AG09319 (cell line): ENCODE measurements around the gene NCBP3.

Source experiments
- DNase-seq: peaks from one replicate; pipeline ENCODE4 v3.0.0-alpha.2; 2010; ENCODE audit warnings: low read depth; ENCODE audit errors: extremely low read depth
- TF ChIP-seq, protein P1 (sequence below): IDR thresholded peaks from 2 replicates; pipeline ENCODE4 v1.5.1; 2011; ENCODE audit warnings: low read depth, mild to moderate bottlenecking, inconsistent platforms, low read length, moderate library complexity

The NCBP3 gene, protein sequence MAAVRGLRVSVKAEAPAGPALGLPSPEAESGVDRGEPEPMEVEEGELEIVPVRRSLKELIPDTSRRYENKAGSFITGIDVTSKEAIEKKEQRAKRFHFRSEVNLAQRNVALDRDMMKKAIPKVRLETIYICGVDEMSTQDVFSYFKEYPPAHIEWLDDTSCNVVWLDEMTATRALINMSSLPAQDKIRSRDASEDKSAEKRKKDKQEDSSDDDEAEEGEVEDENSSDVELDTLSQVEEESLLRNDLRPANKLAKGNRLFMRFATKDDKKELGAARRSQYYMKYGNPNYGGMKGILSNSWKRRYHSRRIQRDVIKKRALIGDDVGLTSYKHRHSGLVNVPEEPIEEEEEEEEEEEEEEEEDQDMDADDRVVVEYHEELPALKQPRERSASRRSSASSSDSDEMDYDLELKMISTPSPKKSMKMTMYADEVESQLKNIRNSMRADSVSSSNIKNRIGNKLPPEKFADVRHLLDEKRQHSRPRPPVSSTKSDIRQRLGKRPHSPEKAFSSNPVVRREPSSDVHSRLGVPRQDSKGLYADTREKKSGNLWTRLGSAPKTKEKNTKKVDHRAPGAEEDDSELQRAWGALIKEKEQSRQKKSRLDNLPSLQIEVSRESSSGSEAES

DNA sequence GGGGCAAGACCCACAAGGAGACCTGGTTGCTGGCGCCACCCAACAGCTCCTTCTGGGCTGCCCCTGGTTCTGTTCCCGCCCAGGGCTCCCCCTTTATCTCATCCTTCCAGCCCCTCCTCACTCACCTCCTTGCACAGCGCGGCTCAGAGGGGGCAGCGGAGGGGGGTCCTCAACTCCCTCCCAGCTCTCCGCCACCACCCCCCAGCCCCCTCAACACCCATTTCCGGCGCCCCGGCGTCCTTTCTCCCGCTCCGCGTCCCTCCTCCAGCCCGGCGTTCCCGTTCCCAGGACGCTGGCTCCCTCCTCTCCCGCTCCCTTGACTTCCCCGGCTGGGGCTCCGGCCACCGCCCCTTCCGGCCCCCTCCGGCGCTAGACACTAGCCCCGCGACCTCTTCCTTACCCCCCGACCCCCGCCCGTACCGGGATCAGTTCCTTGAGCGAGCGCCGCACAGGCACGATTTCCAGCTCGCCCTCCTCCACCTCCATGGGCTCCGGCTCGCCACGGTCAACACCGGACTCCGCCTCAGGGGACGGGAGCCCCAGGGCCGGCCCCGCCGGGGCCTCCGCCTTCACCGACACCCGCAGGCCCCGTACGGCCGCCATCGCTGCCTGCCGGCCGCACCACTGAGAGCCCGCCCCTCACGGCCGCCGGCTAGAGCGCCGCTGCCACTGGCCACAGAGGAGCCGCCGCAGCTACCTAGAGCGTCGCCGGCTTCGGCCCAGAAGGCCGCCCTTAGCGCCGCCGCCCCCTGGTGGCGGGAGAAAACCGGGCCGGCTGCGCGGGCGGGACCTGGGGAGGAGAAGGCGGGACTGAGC, at the start of gene NCBP3:
TSS of gene NCBP3 (minus strand) at position 626 of the 816 bp plus-strand sequence. CDS start at position 603, 23 bp downstream.
- TF ChIP-seq, protein P1, sequence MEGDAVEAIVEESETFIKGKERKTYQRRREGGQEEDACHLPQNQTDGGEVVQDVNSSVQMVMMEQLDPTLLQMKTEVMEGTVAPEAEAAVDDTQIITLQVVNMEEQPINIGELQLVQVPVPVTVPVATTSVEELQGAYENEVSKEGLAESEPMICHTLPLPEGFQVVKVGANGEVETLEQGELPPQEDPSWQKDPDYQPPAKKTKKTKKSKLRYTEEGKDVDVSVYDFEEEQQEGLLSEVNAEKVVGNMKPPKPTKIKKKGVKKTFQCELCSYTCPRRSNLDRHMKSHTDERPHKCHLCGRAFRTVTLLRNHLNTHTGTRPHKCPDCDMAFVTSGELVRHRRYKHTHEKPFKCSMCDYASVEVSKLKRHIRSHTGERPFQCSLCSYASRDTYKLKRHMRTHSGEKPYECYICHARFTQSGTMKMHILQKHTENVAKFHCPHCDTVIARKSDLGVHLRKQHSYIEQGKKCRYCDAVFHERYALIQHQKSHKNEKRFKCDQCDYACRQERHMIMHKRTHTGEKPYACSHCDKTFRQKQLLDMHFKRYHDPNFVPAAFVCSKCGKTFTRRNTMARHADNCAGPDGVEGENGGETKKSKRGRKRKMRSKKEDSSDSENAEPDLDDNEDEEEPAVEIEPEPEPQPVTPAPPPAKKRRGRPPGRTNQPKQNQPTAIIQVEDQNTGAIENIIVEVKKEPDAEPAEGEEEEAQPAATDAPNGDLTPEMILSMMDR = peak; percentile 74
- peak; percentile 82 for DNase-seq

DNA sequence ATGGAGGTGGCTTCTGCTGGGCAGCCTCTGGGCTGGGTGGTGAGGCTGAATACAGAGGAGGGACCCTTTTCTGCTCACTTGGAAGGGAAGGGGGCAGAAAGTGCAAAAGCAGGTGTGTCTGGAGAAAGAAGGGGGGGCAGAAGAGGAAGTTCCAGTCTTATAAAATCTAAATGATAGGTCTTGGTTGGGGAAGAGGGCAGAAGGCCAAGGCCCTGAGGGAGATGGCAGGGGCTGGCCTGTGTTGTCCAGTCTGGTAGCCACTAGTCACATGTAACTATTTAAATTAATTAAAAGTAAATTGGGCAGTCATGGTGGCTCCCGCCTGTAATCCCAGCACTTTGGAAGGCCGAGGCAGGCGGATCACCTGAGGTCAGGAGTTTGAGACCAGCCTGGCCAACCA, 49.3 kb upstream of the NCBP3 start:
- TF ChIP-seq, protein P1 = no peak
- no peak for DNase-seq

- DNase-seq = no peak
- TF ChIP-seq, protein P1 = no peak
These were observed 48.9 kb upstream of the NCBP3 start for GRCh38 chr17:3894911-3895343.

- TF ChIP-seq, protein P1 = no peak
- DNase-seq = no peak
These were observed 48.1 kb upstream of the NCBP3 start for GRCh38 chr17:3894188-3894587.

- no peak for DNase-seq
- TF ChIP-seq, protein P1 = no peak
These were observed 47.7 kb upstream of the NCBP3 start for GRCh38 chr17:3893720-3894116.

DNA sequence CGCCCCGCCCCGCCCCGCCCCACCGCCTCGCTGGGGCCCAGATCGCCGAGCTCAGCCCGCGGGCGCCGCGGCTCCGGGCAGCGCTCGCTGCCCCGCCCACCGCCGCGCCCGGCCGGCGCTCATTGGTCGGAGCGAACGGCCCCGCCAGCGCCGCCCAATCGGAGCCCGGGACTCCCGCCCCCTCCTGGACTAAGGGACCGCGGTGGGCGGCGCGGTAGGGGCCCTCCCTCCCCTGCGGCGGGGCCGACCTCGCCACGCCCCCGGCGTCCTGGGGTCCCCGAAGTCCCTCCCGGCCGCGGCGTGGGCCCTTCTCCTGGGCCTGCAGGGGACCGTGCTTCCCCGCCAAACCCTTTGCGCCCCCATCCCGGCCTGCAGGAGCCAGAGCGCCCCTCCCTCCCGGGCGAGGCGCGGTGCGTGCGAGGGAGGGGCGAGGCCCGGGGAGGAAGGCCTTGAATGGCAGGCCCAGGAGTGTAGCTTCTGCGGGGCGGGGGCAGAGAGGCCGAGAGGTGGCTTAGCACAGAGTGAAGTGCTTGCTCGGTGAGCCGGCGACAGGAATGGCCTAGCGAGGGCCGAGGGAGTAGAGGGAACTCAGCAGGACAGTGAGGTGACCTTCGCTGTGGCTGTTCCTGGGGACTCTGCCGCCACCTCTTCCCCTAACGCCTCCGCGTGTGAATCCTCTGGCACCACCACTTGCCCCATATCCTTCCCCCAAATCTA, 47.1 kb upstream of the NCBP3 start, which contains the start of gene CAMKK1:
TSS of gene CAMKK1 (minus strand) at position 51 of the 717 bp plus-strand sequence. CDS start 7,366 bp downstream, outside the sequence.
- TF ChIP-seq, protein P1 = no peak
- no peak for DNase-seq
